Measurements from ENCODE around the gene MPZL1. TPM values are rescaled to one million over a fixed set of nuclear protein-coding genes. Genes with fewer than 3 reads are reported as not detected.

Gene MPZL1
- total and polyA plus RNA-seq, 8 donors = 6.3 to 46.6 (median 19.2) TPM

GRCh38 chr1:167722870-167723251 lies 1.1 kb downstream of the MPZL1 start:
- Histone ChIP-seq H3K4me1 (peaks cover 0 to 17% (median 14%) of the 10 kb centered on the region in 3 donors), H3K36me3 (no peaks in the 10 kb centered on the region), H3K27me3 (no peaks in the 10 kb centered on the region), H3K4me3 (peak overlapping the region in 2 of 4 donors; percentile 92 to 93), H3K27ac (peak overlapping the region in 2 of 4 donors; percentile 88), H3K9me3 (no peaks in the 10 kb centered on the region)
- FAIRE-seq (no peak), ATAC-seq (no peak), DNase-seq (no peak)
- whole genome bisulfite sequencing, 2 donors = 6 to 7% methylated on average over 4 of the region's 4 CpGs
- intact Hi-C loops (cut with DNase I) = loop anchor here in 1 of 3 donors (10.0 kb wide), 1 partner anchor 82 kb away; no protein-coding TSS in a partner anchor
- TF ChIP-seq, protein P1, sequence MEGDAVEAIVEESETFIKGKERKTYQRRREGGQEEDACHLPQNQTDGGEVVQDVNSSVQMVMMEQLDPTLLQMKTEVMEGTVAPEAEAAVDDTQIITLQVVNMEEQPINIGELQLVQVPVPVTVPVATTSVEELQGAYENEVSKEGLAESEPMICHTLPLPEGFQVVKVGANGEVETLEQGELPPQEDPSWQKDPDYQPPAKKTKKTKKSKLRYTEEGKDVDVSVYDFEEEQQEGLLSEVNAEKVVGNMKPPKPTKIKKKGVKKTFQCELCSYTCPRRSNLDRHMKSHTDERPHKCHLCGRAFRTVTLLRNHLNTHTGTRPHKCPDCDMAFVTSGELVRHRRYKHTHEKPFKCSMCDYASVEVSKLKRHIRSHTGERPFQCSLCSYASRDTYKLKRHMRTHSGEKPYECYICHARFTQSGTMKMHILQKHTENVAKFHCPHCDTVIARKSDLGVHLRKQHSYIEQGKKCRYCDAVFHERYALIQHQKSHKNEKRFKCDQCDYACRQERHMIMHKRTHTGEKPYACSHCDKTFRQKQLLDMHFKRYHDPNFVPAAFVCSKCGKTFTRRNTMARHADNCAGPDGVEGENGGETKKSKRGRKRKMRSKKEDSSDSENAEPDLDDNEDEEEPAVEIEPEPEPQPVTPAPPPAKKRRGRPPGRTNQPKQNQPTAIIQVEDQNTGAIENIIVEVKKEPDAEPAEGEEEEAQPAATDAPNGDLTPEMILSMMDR (IDR thresholded peaks at IDR 0.05) = no peak

DNA sequence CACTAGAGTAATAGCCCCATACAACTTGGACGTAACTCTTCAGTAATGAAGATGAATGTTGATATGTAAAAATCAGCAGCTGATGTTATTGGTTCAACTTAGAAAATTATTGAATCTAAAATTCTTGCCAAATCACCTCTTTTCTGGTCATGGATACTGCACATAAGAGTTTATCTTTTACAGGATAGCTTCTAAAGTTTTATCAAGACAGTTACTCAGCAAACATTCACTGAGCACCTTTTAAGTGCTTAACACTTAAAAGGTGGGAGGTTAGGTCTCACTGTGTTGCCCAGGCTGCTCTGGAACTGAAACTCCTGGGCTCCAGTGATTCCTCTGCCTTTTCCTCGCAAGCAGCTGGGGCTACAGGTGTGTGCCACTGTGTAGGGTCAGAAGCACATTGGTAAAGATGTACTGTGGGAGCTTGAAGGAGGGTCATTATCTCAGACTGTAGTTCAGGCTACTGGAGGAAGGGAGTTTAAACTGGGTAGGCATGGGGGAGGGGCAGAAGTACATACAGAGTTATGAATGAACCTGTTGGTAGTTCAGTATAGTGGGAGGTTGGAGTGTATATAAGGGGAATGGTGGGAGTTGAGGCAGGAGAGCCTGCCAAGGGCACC lies 2.0 kb downstream of the MPZL1 start:
- no peaks in the 10 kb centered on the region for H3K9me3 ChIP-seq
- no peak overlapping the region for H3K27ac ChIP-seq
- peak overlapping the region in 2 of 4 donors; percentile 92 to 93 for H3K4me3 ChIP-seq
- intact Hi-C loops (cut with DNase I) = loop anchor here in 1 of 3 donors (10.0 kb wide), 1 partner anchor 81 kb away; no protein-coding TSS in a partner anchor
- peaks cover 0 to 17% (median 14%) of the 10 kb centered on the region in 3 donors for H3K4me1 ChIP-seq
- ATAC-seq = no peak
- H3K27me3 ChIP-seq = no peaks in the 10 kb centered on the region
- WGBS, 2 donors = 81 to 87% methylated on average over 2 of the region's 2 CpGs
- FAIRE-seq = no peak
- no peaks in the 10 kb centered on the region for H3K36me3 ChIP-seq
- TF ChIP-seq, protein P1 (IDR thresholded peaks at IDR 0.05) = no peak
- no peak for DNase-seq

DNA sequence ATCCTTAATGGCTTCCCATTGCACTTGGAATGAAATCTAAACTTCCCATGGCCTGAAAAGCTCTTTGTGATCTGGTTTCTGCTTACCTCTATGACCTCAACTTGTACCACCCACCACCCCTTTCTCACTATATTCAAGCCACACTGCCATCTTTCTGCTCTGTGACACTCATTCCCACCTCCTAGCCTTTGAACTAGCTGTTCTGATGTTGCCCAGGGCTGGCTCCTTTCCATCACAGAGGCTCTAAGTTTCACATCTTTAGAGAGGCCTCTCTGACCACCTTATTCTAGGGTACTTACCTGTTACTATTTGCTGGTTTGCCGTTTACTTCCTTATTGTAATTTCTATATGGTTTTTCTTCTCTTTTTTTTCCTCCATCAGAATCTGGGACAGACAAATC lies 4.2 kb downstream of the MPZL1 start:
- H3K4me1 ChIP-seq = peaks cover 0 to 17% (median 14%) of the 10 kb centered on the region in 3 donors
- H3K9me3 ChIP-seq = no peaks in the 10 kb centered on the region
- TF ChIP-seq, protein P1 (IDR thresholded peaks at IDR 0.05) = no peak
- H3K27me3 ChIP-seq = no peaks in the 10 kb centered on the region
- no peaks in the 10 kb centered on the region for H3K36me3 ChIP-seq
- no peak overlapping the region for H3K27ac ChIP-seq
- ATAC-seq = no peak
- no peak overlapping the region for H3K4me3 ChIP-seq
- no peak for DNase-seq
- no peak for FAIRE-seq
- 77 to 81% methylated on average over 1 of the region's 1 CpG for WGBS, 2 donors
- intact Hi-C loops (cut with DNase I) = loop anchor here in 1 of 3 donors (10.0 kb wide), 1 partner anchor 79 kb away; no protein-coding TSS in a partner anchor

DNA sequence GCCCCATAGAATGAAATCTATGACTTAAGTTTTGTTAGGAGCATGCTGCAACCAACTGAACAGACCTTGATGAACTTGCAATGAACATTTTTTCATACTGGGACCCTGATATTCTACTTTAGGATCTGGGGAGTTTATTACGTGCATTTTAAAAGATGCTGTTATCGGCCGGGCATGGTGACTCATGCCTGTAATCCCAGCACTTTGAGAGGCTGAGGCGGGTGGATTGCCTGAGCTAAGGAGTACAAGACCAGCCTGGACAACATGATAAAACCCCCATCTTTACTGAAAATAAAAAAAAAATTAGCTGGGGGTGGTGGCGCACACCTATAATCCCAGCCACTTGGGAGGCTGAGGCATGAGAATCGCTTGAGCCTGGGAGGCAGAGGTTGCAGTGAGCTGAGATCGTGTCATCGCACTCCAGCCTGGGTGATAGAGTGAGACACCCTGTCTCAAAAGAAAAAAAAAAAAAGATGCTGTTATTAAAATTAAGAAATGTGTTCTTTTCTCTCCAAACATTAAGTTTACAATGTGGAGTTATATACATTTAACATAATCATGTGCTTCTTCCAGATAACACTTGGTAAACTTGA lies 7.1 kb downstream of the MPZL1 start:
- 97 to 99% methylated on average over 8 of the region's 8 CpGs for WGBS, 2 donors
- DNase-seq (no peak), ATAC-seq (no peak), FAIRE-seq (no peak)
- H3K27ac ChIP-seq = no peak overlapping the region
- no peak overlapping the region for H3K4me3 ChIP-seq
- H3K4me1 ChIP-seq = peaks cover 0 to 7% (median 2%) of the 10 kb centered on the region in 3 donors
- no peaks in the 10 kb centered on the region for H3K27me3 ChIP-seq
- intact Hi-C loops (cut with DNase I) = loop anchor here in 1 of 3 donors (10.0 kb wide), 1 partner anchor 76 kb away; no protein-coding TSS in a partner anchor
- no peaks in the 10 kb centered on the region for H3K9me3 ChIP-seq
- no peaks in the 10 kb centered on the region for H3K36me3 ChIP-seq
- TF ChIP-seq, protein P1 (IDR thresholded peaks at IDR 0.05) = no peak

DNA sequence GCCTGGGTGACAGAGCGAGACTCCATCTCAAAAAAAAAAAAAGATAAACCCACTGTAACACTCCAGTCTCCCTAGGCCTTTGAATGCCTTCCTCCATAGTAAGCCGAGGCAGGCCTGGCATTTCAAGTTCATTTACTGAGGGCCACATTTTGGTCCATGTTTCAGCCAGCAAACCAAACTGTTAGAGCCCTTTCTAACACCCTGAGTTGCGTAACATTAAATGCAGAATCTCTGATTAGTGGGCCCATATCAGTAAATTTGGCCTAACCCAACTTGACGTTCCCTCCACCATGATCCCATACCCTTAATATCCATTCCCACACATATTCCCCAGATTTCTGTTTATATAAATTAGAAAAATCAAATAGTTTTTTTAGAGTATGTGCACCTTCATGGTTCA lies 12.4 kb downstream of the MPZL1 start:
- Histone ChIP-seq H3K36me3 (no peaks in the 10 kb centered on the region), H3K4me3 (no peak overlapping the region), H3K27ac (no peak overlapping the region), H3K4me1 (peaks cover 0 to 5% (median 0%) of the 10 kb centered on the region in 3 donors), H3K27me3 (no peaks in the 10 kb centered on the region), H3K9me3 (no peaks in the 10 kb centered on the region)
- TF ChIP-seq, protein P1 (IDR thresholded peaks at IDR 0.05) = no peak
- intact Hi-C loops (cut with DNase I) = no loop called here
- WGBS, 2 donors = 94 to 98% methylated on average over 4 of the region's 4 CpGs
- no peak for DNase-seq
- FAIRE-seq = no peak
- ATAC-seq = no peak

Measured in pancreas (tissue), 10 donors.